Measurements from ENCODE around the gene MIOS.

DNA sequence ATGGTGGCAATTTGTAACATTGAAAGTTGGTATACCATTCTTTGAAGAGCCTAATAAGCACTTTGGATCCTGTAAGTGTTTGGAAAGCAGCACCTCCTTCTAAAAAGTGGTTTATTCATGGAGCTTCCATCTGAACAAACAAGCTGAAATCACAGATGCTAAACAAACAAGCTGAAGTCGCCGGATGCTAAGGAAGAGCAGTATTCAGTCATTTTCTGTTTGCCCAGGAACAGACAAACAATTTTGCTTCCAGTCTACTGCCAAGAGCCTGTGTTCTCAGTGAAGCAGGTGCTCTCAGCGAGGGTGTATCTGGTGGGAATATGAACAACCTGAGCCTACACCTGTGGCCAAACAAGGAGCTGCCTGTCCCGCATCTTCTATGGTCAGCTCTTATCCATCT, 37.4 kb upstream of the MIOS start:
- TF ChIP-seq, protein P1, sequence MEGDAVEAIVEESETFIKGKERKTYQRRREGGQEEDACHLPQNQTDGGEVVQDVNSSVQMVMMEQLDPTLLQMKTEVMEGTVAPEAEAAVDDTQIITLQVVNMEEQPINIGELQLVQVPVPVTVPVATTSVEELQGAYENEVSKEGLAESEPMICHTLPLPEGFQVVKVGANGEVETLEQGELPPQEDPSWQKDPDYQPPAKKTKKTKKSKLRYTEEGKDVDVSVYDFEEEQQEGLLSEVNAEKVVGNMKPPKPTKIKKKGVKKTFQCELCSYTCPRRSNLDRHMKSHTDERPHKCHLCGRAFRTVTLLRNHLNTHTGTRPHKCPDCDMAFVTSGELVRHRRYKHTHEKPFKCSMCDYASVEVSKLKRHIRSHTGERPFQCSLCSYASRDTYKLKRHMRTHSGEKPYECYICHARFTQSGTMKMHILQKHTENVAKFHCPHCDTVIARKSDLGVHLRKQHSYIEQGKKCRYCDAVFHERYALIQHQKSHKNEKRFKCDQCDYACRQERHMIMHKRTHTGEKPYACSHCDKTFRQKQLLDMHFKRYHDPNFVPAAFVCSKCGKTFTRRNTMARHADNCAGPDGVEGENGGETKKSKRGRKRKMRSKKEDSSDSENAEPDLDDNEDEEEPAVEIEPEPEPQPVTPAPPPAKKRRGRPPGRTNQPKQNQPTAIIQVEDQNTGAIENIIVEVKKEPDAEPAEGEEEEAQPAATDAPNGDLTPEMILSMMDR (IDR thresholded peaks at IDR 0.05; ENCODE audit: low read length): no peak
- no peak for TF ChIP-seq EZH2 (IDR thresholded peaks at IDR 0.05; ENCODE audit: borderline replicate concordance, low read length)
